BLaER1 treated with 17β-estradiol and CSF1 and Interleukin-3, amounts not matched to agents 10 nM and 100 nM (cell line): Measurements from ENCODE around the gene TWIST2.

Experiments used
- H3K27ac ChIP-seq, 11 experiments: shearing (Covaris generic); formaldehyde crosslinking; 2 replicates each; pipeline ENCODE4 v1.8.1; 2022
- H3K27me3 ChIP-seq, 11 experiments: shearing (Covaris generic); formaldehyde crosslinking; 2 replicates each; pipeline ENCODE4 v1.8.1; 2022
- H3K36me3 ChIP-seq, 11 experiments: shearing (Covaris generic); formaldehyde crosslinking; 2 replicates each; pipeline ENCODE4 v1.8.1; 2022
- H3K4me1 ChIP-seq, 10 experiments: shearing (Covaris generic); formaldehyde crosslinking; 2 replicates each; pipeline ENCODE4 v1.8.1; 2022
- H3K4me2 ChIP-seq, 11 experiments: shearing (Covaris generic); formaldehyde crosslinking; 2 replicates each; pipeline ENCODE4 v1.8.1; 2022
- H3K4me3 ChIP-seq, 10 experiments: shearing (Covaris generic); formaldehyde crosslinking; 2 replicates each; pipeline ENCODE4 v1.8.1; 2022
- H3K9ac ChIP-seq, 11 experiments: shearing (Covaris generic); formaldehyde crosslinking; 2 replicates each; pipeline ENCODE4 v1.8.1; 2022
- H3K9me3 ChIP-seq, 11 experiments: shearing (Covaris generic); formaldehyde crosslinking; replicated peaks in 1 of 11; 2 replicates each; pipeline ENCODE4 v1.8.1; 2022
- H4K20me1 ChIP-seq, 11 experiments: shearing (Covaris generic); formaldehyde crosslinking; 2 replicates each; pipeline ENCODE4 v1.8.1; 2022
- Cebpa-rat ChIP-seq, 11 experiments: shearing (Covaris generic); IDR thresholded peaks; 2 replicates each; pipeline ENCODE4 v1.8.1; 2022

The TWIST2 gene

DNA sequence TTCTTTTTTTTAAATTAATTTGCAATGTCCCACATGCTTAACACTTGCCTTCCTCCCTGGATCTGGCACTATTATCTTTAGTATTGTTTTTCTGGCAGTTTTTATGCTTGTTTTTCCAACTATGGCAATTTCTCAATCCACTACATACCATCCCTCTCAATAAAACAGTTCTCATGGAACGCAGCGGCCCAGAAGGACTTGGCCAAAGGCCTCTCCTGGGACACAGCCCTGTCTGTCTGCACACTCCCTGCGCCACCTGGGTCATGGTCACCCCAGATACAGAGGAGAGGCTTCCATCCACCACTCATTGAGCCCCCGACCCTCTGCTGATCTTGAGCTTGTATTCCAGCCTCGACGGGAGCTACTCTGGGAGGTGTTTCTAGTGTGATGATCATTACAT, 91.2 kb downstream of the TWIST2 start:
- Histone ChIP-seq H3K4me1 (peaks cover 0 to 19% (median 14%) of the 10 kb centered on the region in 10 experiments; a peak in 14 of 20 replicates), H3K36me3 (no peaks in the 10 kb centered on the region), H3K9ac (no peak overlapping the region), H3K27me3 (peaks cover 0 to 30% (median 0%) of the 10 kb centered on the region in 11 experiments; a peak in 5 of 22 replicates), H3K27ac (no peak overlapping the region), H3K9me3 (peaks cover 4 to 25% (median 19%) of the 10 kb centered on the region in 11 experiments; a peak in 17 of 22 replicates), H3K4me3 (no peak overlapping the region), H3K4me2 (no peak overlapping the region), H4K20me1 (no peaks in the 10 kb centered on the region; a peak in 1 of 22 replicates)
- no peak for TF ChIP-seq Cebpa-rat (IDR thresholded peaks at IDR 0.05)

DNA sequence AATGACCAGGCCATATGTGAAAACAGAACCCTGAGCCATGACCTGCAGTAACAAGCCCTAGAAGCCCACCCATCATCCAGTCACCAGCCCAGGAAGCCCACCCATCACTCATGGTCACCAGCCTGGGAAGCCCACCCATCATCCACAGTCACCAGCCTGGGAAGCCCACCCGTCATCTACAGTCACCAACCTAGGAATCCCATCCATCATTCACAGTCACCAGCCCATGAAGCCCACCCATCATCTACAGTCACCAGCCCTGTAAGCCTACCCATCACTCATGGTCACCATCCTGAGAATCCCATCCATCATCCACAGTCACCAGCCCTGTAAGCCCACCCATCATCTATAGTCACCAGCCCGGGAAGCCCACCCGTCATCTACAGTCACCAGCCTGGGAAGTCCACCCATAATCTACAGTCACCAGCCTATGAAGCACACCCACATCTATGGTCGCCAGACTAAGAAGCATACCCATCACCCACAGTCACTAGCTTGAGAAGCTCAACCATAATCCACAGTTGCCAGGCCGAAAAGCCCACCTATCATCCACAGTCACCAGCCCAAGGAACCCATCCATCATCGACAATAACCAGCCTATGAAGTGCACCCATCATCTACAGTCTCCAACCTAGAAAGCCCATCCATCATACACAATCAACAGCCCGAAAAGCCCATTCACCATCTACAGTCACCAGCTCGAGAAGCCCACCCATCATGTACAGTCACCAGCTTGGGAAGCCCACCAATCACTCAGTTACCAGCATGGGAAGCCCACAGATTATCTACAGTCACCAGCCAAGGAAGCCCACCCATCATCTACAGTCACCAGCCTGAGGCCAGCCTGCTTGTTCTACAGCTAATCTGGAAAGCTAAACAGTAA, 91.9 kb downstream of the TWIST2 start:
- Histone ChIP-seq H3K9ac (no peak overlapping the region), H3K4me1 (peaks cover 0 to 19% (median 14%) of the 10 kb centered on the region in 10 experiments; a peak in 14 of 20 replicates), H3K9me3 (peaks cover 1 to 23% (median 17%) of the 10 kb centered on the region in 11 experiments; a peak in 12 of 22 replicates), H3K4me3 (no peak overlapping the region), H3K36me3 (no peaks in the 10 kb centered on the region), H3K4me2 (no peak overlapping the region), H3K27me3 (peaks cover 0 to 30% (median 0%) of the 10 kb centered on the region in 11 experiments; a peak in 5 of 22 replicates), H3K27ac (no peak overlapping the region), H4K20me1 (no peaks in the 10 kb centered on the region; a peak in 1 of 22 replicates)
- TF ChIP-seq Cebpa-rat (IDR thresholded peaks at IDR 0.05): no peak

DNA sequence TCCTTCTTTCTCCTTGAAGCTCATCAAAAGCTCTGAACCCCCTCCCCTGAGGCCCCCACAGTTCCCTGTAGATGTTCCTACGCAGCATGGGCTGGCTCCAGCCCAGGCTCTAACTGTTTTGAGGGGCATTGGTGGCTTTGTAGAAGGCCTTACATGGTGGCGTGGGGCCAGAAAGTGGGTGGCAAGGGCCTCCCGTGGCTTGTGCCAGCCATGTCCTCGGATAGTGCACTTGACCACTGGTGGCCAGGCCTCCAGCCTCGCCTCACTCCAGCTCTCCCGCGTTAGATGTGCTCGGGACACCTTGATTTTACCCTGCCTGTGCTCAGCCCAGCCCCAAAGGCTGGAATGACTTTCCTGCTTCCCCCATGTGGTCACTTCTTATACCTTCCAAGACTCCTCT, 92.9 kb downstream of the TWIST2 start:
- no peaks in the 10 kb centered on the region for H3K36me3 ChIP-seq
- H3K27me3 ChIP-seq: peaks cover 0 to 37% (median 0%) of the 10 kb centered on the region in 11 experiments; a peak in 7 of 22 replicates
- H3K9ac ChIP-seq: no peak overlapping the region
- H3K4me3 ChIP-seq: no peak overlapping the region
- peaks cover 8 to 32% (median 22%) of the 10 kb centered on the region in 11 experiments for H3K9me3 ChIP-seq
- TF ChIP-seq Cebpa-rat (IDR thresholded peaks at IDR 0.05): no peak
- peaks cover 0 to 19% (median 14%) of the 10 kb centered on the region in 10 experiments; a peak in 14 of 20 replicates for H3K4me1 ChIP-seq
- H3K4me2 ChIP-seq: no peak overlapping the region
- no peak overlapping the region for H3K27ac ChIP-seq
- H4K20me1 ChIP-seq: no peaks in the 10 kb centered on the region; a peak in 1 of 22 replicates

DNA sequence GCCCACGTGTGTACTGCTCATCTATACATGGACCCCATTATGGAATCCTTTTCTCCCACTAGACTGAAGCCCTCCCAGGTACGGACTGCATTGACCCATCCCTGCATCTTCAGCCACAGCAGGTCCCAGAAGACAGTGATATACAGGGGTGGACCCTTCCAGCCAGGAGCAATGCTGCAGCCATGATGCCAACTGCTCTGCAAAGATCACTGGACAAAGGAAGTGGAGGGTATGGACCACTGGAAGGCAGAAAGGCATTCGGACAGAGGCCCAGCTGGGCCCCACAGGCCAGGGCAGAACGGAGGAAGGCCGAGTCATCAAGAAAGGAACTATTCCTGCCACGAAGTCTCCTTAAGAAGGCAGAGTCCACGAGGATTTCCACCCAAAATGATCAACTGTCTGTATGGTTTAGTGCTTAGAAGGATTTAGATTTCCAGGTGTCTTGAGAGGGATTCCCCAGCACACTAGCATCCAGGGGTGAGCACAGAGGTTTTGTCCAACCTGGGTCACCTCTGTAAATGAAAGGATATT, 93.4 kb downstream of the TWIST2 start:
- Histone ChIP-seq H3K9ac (no peak overlapping the region), H3K4me3 (no peak overlapping the region), H3K9me3 (peaks cover 14 to 38% (median 25%) of the 10 kb centered on the region in 11 experiments), H3K36me3 (no peaks in the 10 kb centered on the region), H3K27me3 (peaks cover 0 to 41% (median 0%) of the 10 kb centered on the region in 11 experiments; a peak in 8 of 22 replicates), H3K4me1 (peaks cover 1 to 20% (median 15%) of the 10 kb centered on the region in 10 experiments), H3K4me2 (no peak overlapping the region), H4K20me1 (no peaks in the 10 kb centered on the region; a peak in 1 of 22 replicates), H3K27ac (no peak overlapping the region)
- no peak for TF ChIP-seq Cebpa-rat (IDR thresholded peaks at IDR 0.05)

DNA sequence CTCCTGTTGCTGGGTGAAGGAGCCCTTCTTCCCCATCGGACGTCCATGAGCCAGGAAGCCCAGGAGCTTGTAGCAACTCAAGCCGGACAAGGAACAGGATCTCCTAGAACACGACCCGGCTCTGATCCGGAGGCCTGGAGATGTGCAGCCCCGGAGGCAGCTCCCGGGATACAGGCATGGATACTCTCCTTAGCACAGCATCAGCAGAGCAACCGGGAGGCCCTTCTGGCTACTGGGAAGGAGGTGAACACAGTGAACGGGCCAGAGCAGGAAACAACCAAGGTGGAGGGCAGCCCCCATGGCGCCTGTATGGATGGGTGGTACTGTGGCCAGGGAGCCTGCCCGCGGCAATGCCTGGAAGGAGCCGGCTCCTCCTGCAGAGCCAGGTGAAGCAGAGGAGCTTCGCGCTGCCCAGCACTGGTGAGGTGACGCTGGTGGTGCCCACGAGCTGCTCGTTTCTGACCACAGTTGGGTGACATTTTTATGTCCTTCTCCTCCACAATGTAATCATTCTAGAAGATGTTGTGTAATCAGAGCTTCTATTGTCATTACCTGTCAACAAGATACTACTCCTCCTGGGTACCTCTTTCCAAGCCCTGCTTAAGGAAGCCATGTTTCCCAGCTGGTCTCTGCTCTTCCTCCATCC, 94.3 kb downstream of the TWIST2 start:
- H3K4me2 ChIP-seq: no peak overlapping the region
- peaks cover 0 to 49% (median 4%) of the 10 kb centered on the region in 11 experiments; a peak in 9 of 22 replicates for H3K27me3 ChIP-seq
- peaks cover 18 to 36% (median 23%) of the 10 kb centered on the region in 11 experiments for H3K9me3 ChIP-seq
- H3K4me3 ChIP-seq: no peak overlapping the region
- peak in 1 of 11 experiments; percentile 41; a peak in 1 of 22 replicates for TF ChIP-seq Cebpa-rat (IDR thresholded peaks at IDR 0.05)
- H3K36me3 ChIP-seq: no peaks in the 10 kb centered on the region
- H3K9ac ChIP-seq: no peak overlapping the region
- H3K27ac ChIP-seq: no peak overlapping the region
- H4K20me1 ChIP-seq: peaks cover 0 to 8% (median 4%) of the 10 kb centered on the region in 11 experiments; a peak in 13 of 22 replicates
- peaks cover 10 to 21% (median 18%) of the 10 kb centered on the region in 10 experiments for H3K4me1 ChIP-seq

DNA sequence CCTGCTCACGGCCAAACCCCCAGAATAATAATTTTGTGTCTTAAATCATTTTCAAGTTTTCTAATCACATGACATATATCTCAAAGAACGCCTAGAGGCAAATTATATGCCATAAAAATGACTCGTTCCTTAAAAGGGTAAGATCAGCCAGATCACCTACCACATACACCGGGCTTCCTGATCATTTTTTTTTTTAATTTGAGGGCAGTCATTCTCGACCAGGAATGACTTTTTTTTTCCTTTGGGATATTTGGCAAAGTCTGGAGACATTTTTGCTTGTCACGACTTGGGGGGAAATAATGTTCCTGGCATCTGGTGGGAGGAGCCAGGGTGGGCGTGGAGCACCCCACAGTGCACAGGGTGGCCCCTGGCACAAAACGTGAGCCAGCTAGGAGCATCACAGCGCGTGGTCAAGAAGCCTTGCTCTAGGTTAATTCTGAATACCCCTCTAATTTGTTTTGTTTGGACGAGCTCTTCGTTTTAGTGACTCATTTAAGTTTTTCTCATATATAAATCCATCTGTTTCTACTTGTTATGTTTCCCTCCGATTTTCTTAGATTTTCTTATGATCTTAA, 94.9 kb downstream of the TWIST2 start:
- H3K27ac ChIP-seq: no peak overlapping the region
- H3K27me3 ChIP-seq: peaks cover 0 to 49% (median 4%) of the 10 kb centered on the region in 11 experiments; a peak in 9 of 22 replicates
- TF ChIP-seq Cebpa-rat (IDR thresholded peaks at IDR 0.05): no peak

DNA sequence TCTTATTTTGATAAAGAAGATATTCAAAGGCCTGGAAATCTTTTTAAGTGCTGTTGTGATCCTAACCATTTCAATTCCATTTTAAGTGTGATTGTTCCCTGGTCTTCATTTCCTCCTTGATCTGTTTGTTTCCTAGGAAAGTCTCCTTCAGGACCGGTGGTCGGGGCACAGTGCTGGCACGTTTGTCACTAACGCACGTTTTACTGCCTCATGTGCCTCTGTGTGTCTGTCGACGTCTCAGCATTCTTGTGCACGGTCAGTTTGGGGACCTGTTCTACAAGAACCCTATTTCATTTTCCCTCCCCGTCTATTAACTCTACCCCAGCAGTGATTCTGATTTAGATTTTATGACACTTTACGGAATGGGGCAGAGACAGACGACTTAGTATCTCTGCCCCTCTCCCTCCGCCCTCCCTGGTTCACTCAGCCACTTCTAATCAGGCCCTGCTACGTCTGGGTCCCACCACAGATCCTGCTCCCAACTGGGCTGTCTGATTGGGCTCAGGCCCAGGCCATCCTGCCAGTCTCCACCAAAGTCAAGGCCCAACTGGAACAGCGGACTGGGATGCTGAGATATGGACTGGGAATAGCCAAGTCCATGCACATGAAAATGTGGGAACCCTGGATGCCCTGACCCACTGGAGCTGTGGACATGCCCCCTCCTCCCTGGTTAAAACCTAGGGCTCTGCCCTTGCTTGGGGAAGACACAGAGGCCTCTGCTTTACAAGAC, 95.6 kb downstream of the TWIST2 start:
- H3K27ac ChIP-seq: no peak overlapping the region
- H3K9ac ChIP-seq: no peak overlapping the region
- TF ChIP-seq Cebpa-rat (IDR thresholded peaks at IDR 0.05): no peak
- H3K9me3 ChIP-seq: peaks cover 18 to 27% (median 23%) of the 10 kb centered on the region in 11 experiments
- peaks cover 0 to 19% (median 13%) of the 10 kb centered on the region in 11 experiments; a peak in 15 of 22 replicates for H4K20me1 ChIP-seq
- peaks cover 0 to 48% (median 4%) of the 10 kb centered on the region in 11 experiments; a peak in 9 of 22 replicates for H3K27me3 ChIP-seq
- H3K4me1 ChIP-seq: peaks cover 23 to 24% (median 23%) of the 10 kb centered on the region in 10 experiments
- no peak overlapping the region for H3K4me2 ChIP-seq
- no peaks in the 10 kb centered on the region for H3K36me3 ChIP-seq
- H3K4me3 ChIP-seq: no peak overlapping the region

More for the DNA sequence above, 94.9 kb downstream of the TWIST2 start:
- peaks cover 18 to 32% (median 23%) of the 10 kb centered on the region in 11 experiments for H3K9me3 ChIP-seq
- no peak overlapping the region for H3K4me3 ChIP-seq
- no peaks in the 10 kb centered on the region for H3K36me3 ChIP-seq
- H3K9ac ChIP-seq: no peak overlapping the region
- H3K4me2 ChIP-seq: no peak overlapping the region
- peaks cover 0 to 13% (median 9%) of the 10 kb centered on the region in 11 experiments; a peak in 14 of 22 replicates for H4K20me1 ChIP-seq
- peaks cover 16 to 21% (median 19%) of the 10 kb centered on the region in 10 experiments for H3K4me1 ChIP-seq
